Thyroid gland (tissue), 4 donors: ENCODE data around the gene LHCGR.

Source experiments
- POLR2A ChIP-seq, 2 donors: fragments of 450-650 bp; IDR thresholded peaks; one replicate each; pipeline ENCODE4 v1.6.1; 2017; ENCODE audit warnings: antibody characterized with exemption in 2 of 2, mild to moderate bottlenecking in 2 of 2, moderate library complexity in 1 of 2
- TF ChIP-seq, protein P1 (sequence below), 6 experiments: fragments of 200-600 bp in 3 of 6; fragments of 450-650 bp in 3 of 6; sonication (generic) in 3 of 6; IDR thresholded peaks; one replicate each; pipeline ENCODE4 v1.5.1; 2016 to 2019; ENCODE audit warnings: antibody characterized with exemption in 6 of 6, mild to moderate bottlenecking in 2 of 6, inconsistent platforms in 1 of 6, moderate library complexity in 1 of 6

DNA sequence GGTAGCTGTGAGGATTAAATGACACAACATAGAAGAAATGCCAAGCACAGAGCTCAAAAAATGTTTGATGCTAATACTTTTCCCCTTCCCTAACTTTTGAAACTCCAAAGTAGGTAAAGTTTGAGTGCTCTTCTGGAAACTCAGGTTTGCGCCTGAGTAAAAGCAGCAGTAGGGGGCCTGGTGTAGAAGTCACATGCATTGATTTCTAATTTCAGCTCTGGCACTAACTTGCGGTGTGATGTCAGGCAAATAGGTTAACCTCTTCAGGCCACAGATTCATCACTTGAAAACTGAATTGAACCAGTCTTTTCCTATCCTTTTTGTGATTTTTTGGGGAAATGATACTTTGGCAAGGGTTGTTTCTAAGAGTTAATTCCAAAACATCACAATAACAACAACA, 27.2 kb downstream of the LHCGR start:
- TF ChIP-seq, protein P1, sequence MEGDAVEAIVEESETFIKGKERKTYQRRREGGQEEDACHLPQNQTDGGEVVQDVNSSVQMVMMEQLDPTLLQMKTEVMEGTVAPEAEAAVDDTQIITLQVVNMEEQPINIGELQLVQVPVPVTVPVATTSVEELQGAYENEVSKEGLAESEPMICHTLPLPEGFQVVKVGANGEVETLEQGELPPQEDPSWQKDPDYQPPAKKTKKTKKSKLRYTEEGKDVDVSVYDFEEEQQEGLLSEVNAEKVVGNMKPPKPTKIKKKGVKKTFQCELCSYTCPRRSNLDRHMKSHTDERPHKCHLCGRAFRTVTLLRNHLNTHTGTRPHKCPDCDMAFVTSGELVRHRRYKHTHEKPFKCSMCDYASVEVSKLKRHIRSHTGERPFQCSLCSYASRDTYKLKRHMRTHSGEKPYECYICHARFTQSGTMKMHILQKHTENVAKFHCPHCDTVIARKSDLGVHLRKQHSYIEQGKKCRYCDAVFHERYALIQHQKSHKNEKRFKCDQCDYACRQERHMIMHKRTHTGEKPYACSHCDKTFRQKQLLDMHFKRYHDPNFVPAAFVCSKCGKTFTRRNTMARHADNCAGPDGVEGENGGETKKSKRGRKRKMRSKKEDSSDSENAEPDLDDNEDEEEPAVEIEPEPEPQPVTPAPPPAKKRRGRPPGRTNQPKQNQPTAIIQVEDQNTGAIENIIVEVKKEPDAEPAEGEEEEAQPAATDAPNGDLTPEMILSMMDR (IDR thresholded peaks at IDR 0.05) = no peak
- no peak for TF ChIP-seq POLR2A (IDR thresholded peaks at IDR 0.05)
